K562 (cell line): Measurements from ENCODE around the gene CRIP3. TPM values are rescaled to one million over a fixed set of nuclear protein-coding genes. Genes with fewer than 3 reads are reported as not detected.

Experiments
- BRCA1 ChIP-seq, 2 experiments: fragments of 450-650 bp in 1 of 2; sonication (generic) in 1 of 2; formaldehyde crosslinking in 1 of 2; IDR thresholded peaks; 2 replicates each; pipeline versions ENCODE4 v1.5.0 to v1.6.1; 2017 to 2020; ENCODE audit warnings: mild to moderate bottlenecking in 1 of 2, missing genetic modification reagents in 1 of 2
- CEBPB ChIP-seq: fragments of 450-650 bp; IDR thresholded peaks from 2 replicates; pipeline ENCODE4 v1.6.1; 2016; ENCODE audit warnings: missing genetic modification characterization, missing compliant biosample characterization
- CTBP1 ChIP-seq: fragments of 450-650 bp; IDR thresholded peaks from 2 replicates; pipeline ENCODE4 v1.6.1; 2016; ENCODE audit warnings: borderline replicate concordance
- DACH1 ChIP-seq: fragments of 450-650 bp; IDR thresholded peaks from 2 replicates; pipeline ENCODE4 v1.6.1; 2018; ENCODE audit not compliant: partially characterized antibody
- E2F3 ChIP-seq: fragments of 250-450 bp; sonication (Bioruptor Pico); IDR thresholded peaks from 2 replicates; pipeline ENCODE4 v1.4.0; 2020; ENCODE audit warnings: mild to moderate bottlenecking
- LARP7 ChIP-seq: fragments of 450-650 bp; IDR thresholded peaks from 2 replicates; pipeline ENCODE4 v1.6.1; 2016
- MCM7 ChIP-seq, 2 experiments: fragments of 450-650 bp; IDR thresholded peaks; 2 replicates each; pipeline ENCODE4 v1.6.1; 2016 to 2018
- SMARCA4 ChIP-seq: fragments of 450-650 bp; IDR thresholded peaks from 2 replicates; pipeline ENCODE4 v1.6.1; 2016
- STAT5B ChIP-seq: fragments of 250-450 bp; sonication (Bioruptor Pico); IDR thresholded peaks from 2 replicates; pipeline ENCODE4 v1.8.0; 2021; ENCODE audit warnings: mild to moderate bottlenecking, inconsistent platforms
- TCF3 ChIP-seq: sonication (generic); formaldehyde crosslinking; IDR thresholded peaks from 2 replicates; pipeline ENCODE4 v1.4.0; 2020; ENCODE audit warnings: mild to moderate bottlenecking, missing genetic modification reagents
- ZNF282 ChIP-seq: sonication (generic); formaldehyde crosslinking; IDR thresholded peaks from 2 replicates; pipeline ENCODE4 v1.8.1; 2023; ENCODE audit warnings: missing genetic modification reagents
- ZNF431 ChIP-seq: sonication (generic); formaldehyde crosslinking; IDR thresholded peaks from 2 replicates; pipeline ENCODE4 v1.8.0; 2022; ENCODE audit warnings: mild to moderate bottlenecking, missing genetic modification reagents
- ZNF668 ChIP-seq: fragments of 250-450 bp; sonication (Bioruptor Pico); IDR thresholded peaks from 2 replicates; pipeline ENCODE4 v1.8.0; 2022; ENCODE audit warnings: mild to moderate bottlenecking, inconsistent platforms
- ZNF79 ChIP-seq: fragments of 250-450 bp; sonication (Bioruptor Pico); IDR thresholded peaks from 2 replicates; pipeline ENCODE4 v1.4.0; 2020; ENCODE audit warnings: low read depth, mild to moderate bottlenecking, moderate library complexity
- ZSCAN32 ChIP-seq: fragments of 450-650 bp; formaldehyde crosslinking; IDR thresholded peaks from 2 replicates; pipeline ENCODE4 v1.4.0; 2020; ENCODE audit warnings: mild to moderate bottlenecking, moderate library complexity
- polyA plus RNA-seq, 8 experiments: library from polyadenylated mRNA; depleted of rRNA in 4 of 8; stranded (reverse) in 5 of 8; unstranded in 3 of 8; fragments of >200 nt; fragmentation: Nextera tagmentation in 2 of 8; fragmentation: Illumina TruSeq in 1 of 8; extraction: Ambion mirVana in 2 of 8; extraction: Trizol in 1 of 8; gene quantifications; 2 replicates each; pipeline versions ENCODE4 v1.2.1 to v1.2.3, GENCODE V29; 2011 to 2014; ENCODE audit warnings: inconsistent platforms in 1 of 8, missing spikeins in 1 of 8
- total RNA-seq, 7 experiments: library from RNA; depleted of rRNA in 6 of 7; stranded (reverse); fragments of >200 nt in 6 of 7; fragmentation: Illumina TruSeq in 2 of 7; extraction: Trizol in 2 of 7; gene quantifications; 2 replicates each; pipeline versions ENCODE4 v1.2.1 to v1.2.3, GENCODE V29; 2011 to 2021; ENCODE audit warnings: low replicate concordance in 1 of 7
- TF ChIP-seq, protein P1 (sequence below): fragments of 450-650 bp; IDR thresholded peaks from 2 replicates; pipeline ENCODE4 v1.6.1; 2016; ENCODE audit warnings: borderline replicate concordance
- TF ChIP-seq, protein P2 (sequence below): fragments of 200-400 bp; formaldehyde crosslinking; IDR thresholded peaks from 2 replicates; pipeline ENCODE4 v1.6.1; 2017; ENCODE audit warnings: mild to moderate bottlenecking, low read depth, low read length, moderate library complexity
- TF ChIP-seq, protein P3 (sequence below): fragments of 250-450 bp; sonication (Bioruptor Pico); IDR thresholded peaks from 2 replicates; pipeline ENCODE4 v1.5.1; 2021; ENCODE audit warnings: mild to moderate bottlenecking
- TF ChIP-seq, protein P4 (sequence below), 2 experiments: fragments of 450-650 bp; conservative IDR thresholded peaks; 2 replicates each; pipeline ENCODE4 v1.6.1; 2017; ENCODE audit warnings: mild to moderate bottlenecking in 2 of 2, moderate library complexity in 2 of 2
- TF ChIP-seq, protein P5 (sequence below): conservative IDR thresholded peaks from 2 replicates; pipeline ENCODE4 v1.6.1; 2011; ENCODE audit warnings: low read depth, mild to moderate bottlenecking, low read length; ENCODE audit not compliant: control insufficient read depth

CRIP3 gene
- total and polyA plus RNA-seq, 9 of the 15 experiments (the other 6 are each of a cell fraction or from before 2014, with no cell fraction given), result 0.36 to 2.1 (median 0.87) TPM

DNA sequence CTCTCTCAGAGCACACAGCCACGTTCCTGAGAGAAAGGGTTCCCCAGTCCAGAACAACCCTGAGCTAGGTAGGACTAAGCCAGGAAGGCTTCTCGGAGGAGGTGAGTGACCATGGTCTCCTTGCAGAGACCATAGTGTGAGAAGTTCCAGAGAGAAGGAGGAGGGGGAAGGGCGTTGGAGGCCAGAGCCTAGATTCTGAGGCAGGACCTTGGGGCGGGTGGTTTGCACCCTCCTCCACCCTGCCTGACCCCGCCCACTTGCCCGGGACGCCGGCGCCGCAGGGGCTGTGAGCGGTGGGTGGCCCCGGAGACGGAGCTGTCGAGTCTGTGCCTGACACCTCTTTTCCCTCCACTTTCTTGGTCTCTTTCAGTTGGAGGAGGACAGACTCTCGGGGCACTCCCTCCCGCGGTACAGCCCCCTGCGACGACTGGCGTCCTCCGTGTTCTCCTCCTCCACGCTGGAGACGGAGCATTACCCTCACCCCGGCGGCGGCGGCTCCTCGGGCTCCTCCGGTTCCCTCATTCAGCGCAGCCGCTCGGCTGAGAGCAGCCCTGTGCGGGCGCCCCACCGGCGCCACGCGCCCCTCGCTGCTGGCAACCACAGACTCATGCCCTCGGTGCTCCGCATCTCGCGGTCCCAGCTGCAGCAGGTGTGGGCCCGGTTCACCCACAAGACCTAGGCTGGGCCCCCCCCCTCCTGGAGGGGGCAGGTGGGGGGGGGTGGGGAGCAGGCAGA is 39.2 kb downstream of the CRIP3 start (continued):
- TF ChIP-seq ZSCAN32 (CRISPR knock-in tag) (no peak), ZNF431 (CRISPR knock-in tag) (no peak), STAT5B (CRISPR knock-in tag) (no peak), CTBP1 (peak; percentile 40; the same call in 1 of the 2 replicates), E2F3 (CRISPR knock-in tag) (no peak), TCF3 (no peak), BRCA1 (IDR thresholded peaks at IDR 0.05) (no peak), BRCA1 (CRISPR knock-in tag; IDR thresholded peaks at IDR 0.05) (0 out of 2 replicates have a peak, but pooled peaks have one; percentile 77), LARP7 (no peak), MCM7 (IDR thresholded peaks at IDR 0.05) (no peak), SMARCA4 (no peak), CEBPB (tag) (no peak), ZNF282 (no peak), ZNF79 (CRISPR knock-in tag) (no peak), ZNF668 (CRISPR knock-in tag) (no peak), DACH1 (peak; percentile 32)
- TF ChIP-seq, protein P1, sequence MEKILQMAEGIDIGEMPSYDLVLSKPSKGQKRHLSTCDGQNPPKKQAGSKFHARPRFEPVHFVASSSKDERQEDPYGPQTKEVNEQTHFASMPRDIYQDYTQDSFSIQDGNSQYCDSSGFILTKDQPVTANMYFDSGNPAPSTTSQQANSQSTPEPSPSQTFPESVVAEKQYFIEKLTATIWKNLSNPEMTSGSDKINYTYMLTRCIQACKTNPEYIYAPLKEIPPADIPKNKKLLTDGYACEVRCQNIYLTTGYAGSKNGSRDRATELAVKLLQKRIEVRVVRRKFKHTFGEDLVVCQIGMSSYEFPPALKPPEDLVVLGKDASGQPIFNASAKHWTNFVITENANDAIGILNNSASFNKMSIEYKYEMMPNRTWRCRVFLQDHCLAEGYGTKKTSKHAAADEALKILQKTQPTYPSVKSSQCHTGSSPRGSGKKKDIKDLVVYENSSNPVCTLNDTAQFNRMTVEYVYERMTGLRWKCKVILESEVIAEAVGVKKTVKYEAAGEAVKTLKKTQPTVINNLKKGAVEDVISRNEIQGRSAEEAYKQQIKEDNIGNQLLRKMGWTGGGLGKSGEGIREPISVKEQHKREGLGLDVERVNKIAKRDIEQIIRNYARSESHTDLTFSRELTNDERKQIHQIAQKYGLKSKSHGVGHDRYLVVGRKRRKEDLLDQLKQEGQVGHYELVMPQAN, result peak; percentile 51; the same call in 1 of the 2 replicates
- TF ChIP-seq, protein P2, sequence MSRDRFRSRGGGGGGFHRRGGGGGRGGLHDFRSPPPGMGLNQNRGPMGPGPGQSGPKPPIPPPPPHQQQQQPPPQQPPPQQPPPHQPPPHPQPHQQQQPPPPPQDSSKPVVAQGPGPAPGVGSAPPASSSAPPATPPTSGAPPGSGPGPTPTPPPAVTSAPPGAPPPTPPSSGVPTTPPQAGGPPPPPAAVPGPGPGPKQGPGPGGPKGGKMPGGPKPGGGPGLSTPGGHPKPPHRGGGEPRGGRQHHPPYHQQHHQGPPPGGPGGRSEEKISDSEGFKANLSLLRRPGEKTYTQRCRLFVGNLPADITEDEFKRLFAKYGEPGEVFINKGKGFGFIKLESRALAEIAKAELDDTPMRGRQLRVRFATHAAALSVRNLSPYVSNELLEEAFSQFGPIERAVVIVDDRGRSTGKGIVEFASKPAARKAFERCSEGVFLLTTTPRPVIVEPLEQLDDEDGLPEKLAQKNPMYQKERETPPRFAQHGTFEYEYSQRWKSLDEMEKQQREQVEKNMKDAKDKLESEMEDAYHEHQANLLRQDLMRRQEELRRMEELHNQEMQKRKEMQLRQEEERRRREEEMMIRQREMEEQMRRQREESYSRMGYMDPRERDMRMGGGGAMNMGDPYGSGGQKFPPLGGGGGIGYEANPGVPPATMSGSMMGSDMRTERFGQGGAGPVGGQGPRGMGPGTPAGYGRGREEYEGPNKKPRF, result no peak
- TF ChIP-seq, protein P3, sequence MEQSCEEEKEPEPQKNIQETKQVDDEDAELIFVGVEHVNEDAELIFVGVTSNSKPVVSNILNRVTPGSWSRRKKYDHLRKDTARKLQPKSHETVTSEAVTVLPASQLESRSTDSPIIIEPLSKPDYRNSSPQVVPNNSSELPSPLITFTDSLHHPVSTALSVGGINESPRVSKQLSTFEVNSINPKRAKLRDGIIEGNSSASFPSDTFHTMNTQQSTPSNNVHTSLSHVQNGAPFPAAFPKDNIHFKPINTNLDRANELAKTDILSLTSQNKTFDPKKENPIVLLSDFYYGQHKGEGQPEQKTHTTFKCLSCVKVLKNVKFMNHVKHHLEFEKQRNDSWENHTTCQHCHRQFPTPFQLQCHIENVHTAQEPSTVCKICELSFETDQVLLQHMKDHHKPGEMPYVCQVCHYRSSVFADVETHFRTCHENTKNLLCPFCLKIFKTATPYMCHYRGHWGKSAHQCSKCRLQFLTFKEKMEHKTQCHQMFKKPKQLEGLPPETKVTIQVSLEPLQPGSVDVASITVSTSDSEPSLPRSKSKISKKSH (CRISPR knock-in tag), result no peak
- TF ChIP-seq, protein P4, sequence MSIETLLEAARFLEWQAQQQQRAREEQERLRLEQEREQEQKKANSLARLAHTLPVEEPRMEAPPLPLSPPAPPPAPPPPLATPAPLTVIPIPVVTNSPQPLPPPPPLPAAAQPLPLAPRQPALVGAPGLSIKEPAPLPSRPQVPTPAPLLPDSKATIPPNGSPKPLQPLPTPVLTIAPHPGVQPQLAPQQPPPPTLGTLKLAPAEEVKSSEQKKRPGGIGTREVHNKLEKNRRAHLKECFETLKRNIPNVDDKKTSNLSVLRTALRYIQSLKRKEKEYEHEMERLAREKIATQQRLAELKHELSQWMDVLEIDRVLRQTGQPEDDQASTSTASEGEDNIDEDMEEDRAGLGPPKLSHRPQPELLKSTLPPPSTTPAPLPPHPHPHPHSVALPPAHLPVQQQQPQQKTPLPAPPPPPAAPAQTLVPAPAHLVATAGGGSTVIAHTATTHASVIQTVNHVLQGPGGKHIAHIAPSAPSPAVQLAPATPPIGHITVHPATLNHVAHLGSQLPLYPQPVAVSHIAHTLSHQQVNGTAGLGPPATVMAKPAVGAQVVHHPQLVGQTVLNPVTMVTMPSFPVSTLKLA (conservative IDR thresholded peaks at IDR 0.05), result no peak
- TF ChIP-seq, protein P5, sequence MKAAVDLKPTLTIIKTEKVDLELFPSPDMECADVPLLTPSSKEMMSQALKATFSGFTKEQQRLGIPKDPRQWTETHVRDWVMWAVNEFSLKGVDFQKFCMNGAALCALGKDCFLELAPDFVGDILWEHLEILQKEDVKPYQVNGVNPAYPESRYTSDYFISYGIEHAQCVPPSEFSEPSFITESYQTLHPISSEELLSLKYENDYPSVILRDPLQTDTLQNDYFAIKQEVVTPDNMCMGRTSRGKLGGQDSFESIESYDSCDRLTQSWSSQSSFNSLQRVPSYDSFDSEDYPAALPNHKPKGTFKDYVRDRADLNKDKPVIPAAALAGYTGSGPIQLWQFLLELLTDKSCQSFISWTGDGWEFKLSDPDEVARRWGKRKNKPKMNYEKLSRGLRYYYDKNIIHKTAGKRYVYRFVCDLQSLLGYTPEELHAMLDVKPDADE, result 0 out of 2 replicates have a peak, but pooled peaks have one; percentile 45
